Trophoblast cell (in vitro differentiated cells and primary cell): ENCODE data around the gene GSAP.

ENCODE experiments used
- DNase-seq, 2 donors: peaks; one replicate each; pipeline ENCODE4 v3.0.0-alpha.2; 2016
- H2AFZ ChIP-seq: 2 replicates; pipeline ENCODE4 v1.6.1; 2013; ENCODE audit warnings: low read length, moderate library complexity, mild to moderate bottlenecking; ENCODE audit not compliant: insufficient read depth, poor library complexity
- H2AK5ac ChIP-seq: 2 replicates; pipeline ENCODE4 v1.6.1; 2013; ENCODE audit warnings: mild to moderate bottlenecking, low read length
- H2BK120ac ChIP-seq: 2 replicates; pipeline ENCODE4 v1.6.1; 2013; ENCODE audit warnings: low read length, mild to moderate bottlenecking, moderate library complexity; ENCODE audit not compliant: insufficient read depth, poor library complexity
- H2BK12ac ChIP-seq: 2 replicates; pipeline ENCODE4 v1.6.1; 2013; ENCODE audit warnings: mild to moderate bottlenecking, low read length, moderate library complexity
- H2BK5ac ChIP-seq: 2 replicates; pipeline ENCODE4 v1.6.1; 2013; ENCODE audit warnings: low read length, low read depth, moderate library complexity, mild to moderate bottlenecking; ENCODE audit not compliant: poor library complexity
- H3K14ac ChIP-seq: 2 replicates; pipeline ENCODE4 v1.6.1; 2013; ENCODE audit warnings: mild to moderate bottlenecking, low read length
- H3K18ac ChIP-seq: 2 replicates; pipeline ENCODE4 v1.6.1; 2013; ENCODE audit warnings: mild to moderate bottlenecking, low read length
- H3K23ac ChIP-seq: 2 replicates; pipeline ENCODE4 v1.6.1; 2013; ENCODE audit warnings: low read length
- H3K27ac ChIP-seq: 2 replicates; pipeline ENCODE4 v1.5.1; 2013; ENCODE audit warnings: low read depth, mild to moderate bottlenecking, inconsistent platforms, low read length, moderate library complexity
- H3K27me3 ChIP-seq: 2 replicates; pipeline ENCODE4 v1.6.1; 2013; ENCODE audit warnings: inconsistent platforms, mild to moderate bottlenecking, low read length, moderate library complexity; ENCODE audit not compliant: insufficient read depth
- H3K36me3 ChIP-seq, 2 experiments: 1 replicate in 1 of 2; 2 replicates in 1 of 2; pipeline ENCODE4 v1.6.1; 2013; ENCODE audit warnings: low read length in 2 of 2, mild to moderate bottlenecking in 2 of 2, moderate library complexity in 1 of 2; ENCODE audit not compliant: insufficient read depth in 2 of 2, control insufficient read depth in 1 of 2
- H3K4ac ChIP-seq: 2 replicates; pipeline ENCODE4 v1.6.1; 2013; ENCODE audit warnings: low read depth, mild to moderate bottlenecking, low read length, moderate library complexity
- H3K4me1 ChIP-seq, 2 experiments: 1 replicate in 1 of 2; 2 replicates in 1 of 2; pipeline ENCODE4 v1.6.1; 2013; ENCODE audit warnings: low read length in 2 of 2, mild to moderate bottlenecking in 2 of 2, moderate library complexity in 1 of 2; ENCODE audit not compliant: insufficient read depth in 2 of 2, control insufficient read depth in 1 of 2
- H3K4me2 ChIP-seq: 2 replicates; pipeline ENCODE4 v1.6.1; 2013; ENCODE audit warnings: inconsistent platforms, mild to moderate bottlenecking, low read length, moderate library complexity
- H3K4me3 ChIP-seq: 2 replicates; pipeline ENCODE4 v1.5.1; 2013; ENCODE audit warnings: mild to moderate bottlenecking, low read depth, low read length, inconsistent platforms
- H3K79me1 ChIP-seq: one replicate; pipeline ENCODE4 v1.6.1; 2013; ENCODE audit warnings: low read length
- H3K79me2 ChIP-seq: 2 replicates; pipeline ENCODE4 v1.6.1; 2013; ENCODE audit warnings: low read length, mild to moderate bottlenecking; ENCODE audit not compliant: control insufficient read depth, insufficient read depth, poor library complexity
- H3K9ac ChIP-seq: 2 replicates; pipeline ENCODE4 v1.6.1; 2013; ENCODE audit warnings: mild to moderate bottlenecking, low read length
- H3K9me3 ChIP-seq: 2 replicates; pipeline ENCODE4 v1.6.1; 2013; ENCODE audit warnings: low read depth, mild to moderate bottlenecking, control low read depth, inconsistent platforms, low read length; ENCODE audit not compliant: insufficient read depth
- H4K12ac ChIP-seq: 2 replicates; pipeline ENCODE4 v1.6.1; 2013; ENCODE audit warnings: low read depth, mild to moderate bottlenecking, low read length, moderate library complexity
- H4K8ac ChIP-seq: 2 replicates; pipeline ENCODE4 v1.6.1; 2013; ENCODE audit warnings: low read depth, mild to moderate bottlenecking, low read length, moderate library complexity
- H4K91ac ChIP-seq: one replicate; pipeline ENCODE4 v1.6.1; 2013; ENCODE audit warnings: low read depth, mild to moderate bottlenecking, low read length, moderate library complexity
- WGBS: extraction: QIAGEN DNeasy Blood & Tissue Kit; methylation state at CpG from one replicate; pipeline ENCODE4 v1.1.7; 2013; ENCODE audit warnings: missing lambda C conversion rate; ENCODE audit not compliant: insufficient read length, insufficient coverage; ENCODE audit errors: extremely low coverage; 5-methylcytosine and 5-hydroxymethylcytosine counted together

GSAP gene

GRCh38 chr7:77450054-77450453 is 33.9 kb upstream of the GSAP start:
- H2BK120ac ChIP-seq: no peak overlapping the region
- H3K27me3 ChIP-seq: no peaks in the 10 kb centered on the region
- no peaks in the 10 kb centered on the region for H3K4me1 ChIP-seq
- H3K18ac ChIP-seq: no peak overlapping the region
- no peak overlapping the region for H3K27ac ChIP-seq
- H3K14ac ChIP-seq: no peak overlapping the region
- no peak overlapping the region for H2BK5ac ChIP-seq
- WGBS: no CpG with 5 or more reads among the region's 1 CpG
- no peak overlapping the region for H3K23ac ChIP-seq
- no peak overlapping the region for H3K9ac ChIP-seq
- H4K91ac ChIP-seq: no peak overlapping the region
- H2AFZ ChIP-seq: no peak overlapping the region
- no peaks in the 10 kb centered on the region for H3K9me3 ChIP-seq
- H3K4me3 ChIP-seq: no peak overlapping the region
- no peaks in the 10 kb centered on the region for H3K36me3 ChIP-seq
- H3K79me1 ChIP-seq: no peaks in the 10 kb centered on the region
- H3K4me2 ChIP-seq: no peak overlapping the region
- H4K8ac ChIP-seq: no peak overlapping the region
- H3K79me2 ChIP-seq: no peaks in the 10 kb centered on the region
- H2AK5ac ChIP-seq: no peak overlapping the region
- no peak overlapping the region for H4K12ac ChIP-seq
- H2BK12ac ChIP-seq: no peak overlapping the region
- DNase-seq: peak in 1 of 2 donors; percentile 52
- H3K4ac ChIP-seq: no peak overlapping the region

GRCh38 chr7:77447616-77448015 is 31.5 kb upstream of the GSAP start:
- whole genome bisulfite sequencing: no CpG with 5 or more reads among the region's 1 CpG

DNA sequence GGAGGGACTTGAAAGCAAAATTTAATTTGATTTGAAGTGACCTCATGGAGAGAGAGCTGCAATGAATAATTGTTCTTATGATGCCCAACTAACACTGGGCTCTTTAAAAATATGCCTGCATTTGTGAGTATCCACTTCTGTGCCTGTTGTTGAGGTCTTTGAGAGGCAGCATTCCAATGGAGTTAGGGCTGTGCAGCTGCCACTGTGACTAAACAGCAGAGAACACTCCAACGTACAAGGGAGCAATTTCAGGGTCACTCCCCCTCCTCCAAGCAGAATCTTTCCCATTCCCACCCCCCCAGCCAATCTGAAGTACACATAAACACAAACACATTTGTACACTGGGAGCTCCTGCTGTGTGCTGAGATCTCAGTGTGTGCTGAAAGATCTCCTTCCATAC is 28.0 kb upstream of the GSAP start:
- Histone ChIP-seq H3K18ac (no peak overlapping the region), H3K9me3 (no peaks in the 10 kb centered on the region), H2BK12ac (no peak overlapping the region), H3K36me3 (no peaks in the 10 kb centered on the region), H3K14ac (no peak overlapping the region), H4K8ac (no peak overlapping the region), H3K4me2 (no peak overlapping the region), H2BK5ac (no peak overlapping the region), H4K91ac (no peak overlapping the region), H3K79me2 (no peaks in the 10 kb centered on the region), H2AFZ (no peak overlapping the region), H3K4me1 (no peaks in the 10 kb centered on the region), H3K27me3 (no peaks in the 10 kb centered on the region), H4K12ac (no peak overlapping the region), H3K79me1 (no peaks in the 10 kb centered on the region), H2AK5ac (no peak overlapping the region), H3K4ac (no peak overlapping the region), H3K9ac (no peak overlapping the region), H3K27ac (no peak overlapping the region), H3K4me3 (no peak overlapping the region), H3K23ac (no peak overlapping the region), H2BK120ac (no peak overlapping the region)
- WGBS: no CpG with 5 or more reads among the region's 1 CpG
- peak in 1 of 2 donors; percentile 8 for DNase-seq

More at GRCh38 chr7:77447616-77448015, 31.5 kb upstream of the GSAP start:
- Histone ChIP-seq H3K4me2 (no peak overlapping the region), H4K8ac (no peak overlapping the region), H3K27ac (no peak overlapping the region), H3K9ac (no peak overlapping the region), H3K14ac (no peak overlapping the region), H3K9me3 (no peaks in the 10 kb centered on the region), H3K79me1 (no peaks in the 10 kb centered on the region), H2AK5ac (no peak overlapping the region), H3K4me3 (no peak overlapping the region), H3K4ac (no peak overlapping the region), H3K23ac (no peak overlapping the region), H3K79me2 (no peaks in the 10 kb centered on the region), H3K4me1 (no peaks in the 10 kb centered on the region), H3K18ac (no peak overlapping the region), H3K36me3 (no peaks in the 10 kb centered on the region), H4K91ac (no peak overlapping the region), H2BK5ac (no peak overlapping the region), H2AFZ (no peak overlapping the region), H3K27me3 (no peaks in the 10 kb centered on the region), H2BK120ac (no peak overlapping the region), H4K12ac (no peak overlapping the region), H2BK12ac (no peak overlapping the region)
- DNase-seq: no peak

DNA sequence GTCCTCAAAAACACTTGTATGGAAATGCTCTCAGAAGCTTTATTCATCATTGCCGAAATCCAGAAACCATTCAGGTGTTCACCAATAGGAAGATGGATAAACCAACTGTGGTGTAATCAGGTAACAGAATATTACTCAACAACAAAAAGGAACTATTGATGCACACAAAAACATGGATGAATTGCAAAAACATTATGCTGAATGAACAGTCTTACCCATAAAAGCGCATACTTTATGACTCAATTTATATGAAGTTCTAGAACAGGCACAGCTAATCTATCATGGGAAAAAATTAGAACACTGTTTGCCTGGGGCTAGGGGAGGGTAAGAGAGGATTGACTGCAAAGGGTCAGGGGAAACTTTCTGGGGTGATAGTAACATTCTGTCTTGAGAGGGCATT is 26.9 kb upstream of the GSAP start:
- H2BK5ac ChIP-seq: no peak overlapping the region
- no peaks in the 10 kb centered on the region for H3K36me3 ChIP-seq
- H3K79me2 ChIP-seq: no peaks in the 10 kb centered on the region
- no peak overlapping the region for H4K12ac ChIP-seq
- no peak overlapping the region for H3K4ac ChIP-seq
- no peaks in the 10 kb centered on the region for H3K9me3 ChIP-seq
- H2AK5ac ChIP-seq: no peak overlapping the region
- H3K14ac ChIP-seq: no peak overlapping the region
- no peak overlapping the region for H3K4me3 ChIP-seq
- no peaks in the 10 kb centered on the region for H3K27me3 ChIP-seq
- H2BK12ac ChIP-seq: no peak overlapping the region
- no CpG with 5 or more reads among the region's 2 CpGs for WGBS
- no peak overlapping the region for H4K91ac ChIP-seq
- no peak overlapping the region for H2AFZ ChIP-seq
- no peak overlapping the region for H4K8ac ChIP-seq
- H3K4me1 ChIP-seq: no peaks in the 10 kb centered on the region
- no peaks in the 10 kb centered on the region for H3K79me1 ChIP-seq
- H3K9ac ChIP-seq: no peak overlapping the region
- DNase-seq: no peak
- H3K23ac ChIP-seq: no peak overlapping the region
- no peak overlapping the region for H2BK120ac ChIP-seq
- H3K18ac ChIP-seq: no peak overlapping the region
- H3K4me2 ChIP-seq: no peak overlapping the region
- H3K27ac ChIP-seq: no peak overlapping the region
